ENCODE measurements around the gene MRPL43.

MRPL43 gene

DNA sequence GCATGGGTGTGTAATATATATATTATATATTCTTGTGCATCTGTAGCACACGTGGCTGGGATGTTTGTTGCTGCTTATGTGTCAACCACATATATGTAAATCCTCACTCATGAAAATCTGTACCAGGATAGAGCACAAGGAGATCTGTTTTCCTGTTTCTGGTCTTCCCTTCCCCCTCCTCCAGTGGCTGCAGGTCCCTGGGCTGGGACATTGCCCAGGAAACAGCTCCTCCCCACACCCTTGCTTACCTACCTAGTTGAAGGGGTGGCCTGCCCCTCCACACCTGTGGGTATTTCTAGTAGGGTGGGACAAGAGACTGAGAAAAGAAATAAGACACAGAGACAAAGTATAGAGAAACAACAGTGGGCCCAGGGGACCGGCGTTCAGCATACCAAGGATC lies 46.0 kb upstream of the MRPL43 start:
- Histone ChIP-seq H3K36me3 (ENCODE audit: insufficient read depth) (no peaks in the 10 kb centered on the region), H3K4me1 (ENCODE audit: low read depth, poor library complexity, severe bottlenecking) (no peaks in the 10 kb centered on the region), H3K27me3 (ENCODE audit: insufficient read depth, low read depth) (peaks cover 12% of the 10 kb centered on the region; the same call in 1 of the 2 replicates), H4K20me1 (ENCODE audit: insufficient read depth) (no peaks in the 10 kb centered on the region), H3K27ac (no peak overlapping the region), H3K79me2 (ENCODE audit: insufficient read depth, low read depth) (no peaks in the 10 kb centered on the region), H3K4me3 (IDR thresholded peaks at IDR 0.05; ENCODE audit: insufficient read depth, low read depth, low read length) (no peak overlapping the region), H3K4me2 (no peak overlapping the region), H2AFZ (ENCODE audit: low read depth) (no peak overlapping the region), H3K9ac (no peak overlapping the region)
- TF ChIP-seq, protein P1, sequence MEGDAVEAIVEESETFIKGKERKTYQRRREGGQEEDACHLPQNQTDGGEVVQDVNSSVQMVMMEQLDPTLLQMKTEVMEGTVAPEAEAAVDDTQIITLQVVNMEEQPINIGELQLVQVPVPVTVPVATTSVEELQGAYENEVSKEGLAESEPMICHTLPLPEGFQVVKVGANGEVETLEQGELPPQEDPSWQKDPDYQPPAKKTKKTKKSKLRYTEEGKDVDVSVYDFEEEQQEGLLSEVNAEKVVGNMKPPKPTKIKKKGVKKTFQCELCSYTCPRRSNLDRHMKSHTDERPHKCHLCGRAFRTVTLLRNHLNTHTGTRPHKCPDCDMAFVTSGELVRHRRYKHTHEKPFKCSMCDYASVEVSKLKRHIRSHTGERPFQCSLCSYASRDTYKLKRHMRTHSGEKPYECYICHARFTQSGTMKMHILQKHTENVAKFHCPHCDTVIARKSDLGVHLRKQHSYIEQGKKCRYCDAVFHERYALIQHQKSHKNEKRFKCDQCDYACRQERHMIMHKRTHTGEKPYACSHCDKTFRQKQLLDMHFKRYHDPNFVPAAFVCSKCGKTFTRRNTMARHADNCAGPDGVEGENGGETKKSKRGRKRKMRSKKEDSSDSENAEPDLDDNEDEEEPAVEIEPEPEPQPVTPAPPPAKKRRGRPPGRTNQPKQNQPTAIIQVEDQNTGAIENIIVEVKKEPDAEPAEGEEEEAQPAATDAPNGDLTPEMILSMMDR (conservative IDR thresholded peaks at IDR 0.05; ENCODE audit: low read depth, low read length): no peak

DNA sequence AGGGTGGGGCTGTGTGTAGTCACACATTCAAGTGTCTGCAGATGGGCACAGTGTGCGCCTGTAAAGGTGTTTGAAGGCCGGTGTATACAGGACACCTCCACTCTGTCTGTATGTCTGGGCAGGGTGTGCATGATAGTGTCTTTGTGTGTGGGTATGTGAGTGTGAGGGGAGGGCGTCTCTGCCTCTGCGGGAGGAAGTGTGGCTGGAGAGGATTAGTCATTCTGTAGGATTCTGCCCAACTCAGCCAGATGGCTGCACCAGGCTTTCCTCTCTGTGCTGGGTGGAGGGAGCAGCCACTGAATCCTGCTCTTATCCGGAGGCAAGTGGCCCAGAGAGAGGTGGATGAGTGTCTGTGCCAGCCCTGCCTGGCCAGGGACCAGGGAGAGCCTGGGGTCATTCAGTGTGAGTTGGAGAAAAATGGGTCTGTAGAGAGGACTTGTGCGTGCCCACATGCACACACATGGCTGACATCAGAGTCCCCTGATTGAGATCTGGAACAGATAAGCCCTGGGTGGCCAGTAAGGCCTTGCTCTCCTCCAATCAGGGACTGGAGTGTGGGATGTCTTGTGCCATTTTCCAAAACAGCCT lies 45.4 kb upstream of the MRPL43 start:
- H3K36me3 ChIP-seq (ENCODE audit: insufficient read depth): no peaks in the 10 kb centered on the region
- H3K79me2 ChIP-seq (ENCODE audit: insufficient read depth, low read depth): no peaks in the 10 kb centered on the region
- no peak overlapping the region for H3K9ac ChIP-seq
- no peak overlapping the region for H3K4me2 ChIP-seq
- H4K20me1 ChIP-seq (ENCODE audit: insufficient read depth): no peaks in the 10 kb centered on the region
- H3K27me3 ChIP-seq (ENCODE audit: insufficient read depth, low read depth): peaks cover 16% of the 10 kb centered on the region; the same call in 1 of the 2 replicates
- H3K4me1 ChIP-seq (ENCODE audit: low read depth, poor library complexity, severe bottlenecking): no peaks in the 10 kb centered on the region
- TF ChIP-seq, protein P1 (conservative IDR thresholded peaks at IDR 0.05; ENCODE audit: low read depth, low read length): no peak
- no peak overlapping the region for H3K27ac ChIP-seq
- H2AFZ ChIP-seq (ENCODE audit: low read depth): no peak overlapping the region
- H3K4me3 ChIP-seq (IDR thresholded peaks at IDR 0.05; ENCODE audit: insufficient read depth, low read depth, low read length): no peak overlapping the region

DNA sequence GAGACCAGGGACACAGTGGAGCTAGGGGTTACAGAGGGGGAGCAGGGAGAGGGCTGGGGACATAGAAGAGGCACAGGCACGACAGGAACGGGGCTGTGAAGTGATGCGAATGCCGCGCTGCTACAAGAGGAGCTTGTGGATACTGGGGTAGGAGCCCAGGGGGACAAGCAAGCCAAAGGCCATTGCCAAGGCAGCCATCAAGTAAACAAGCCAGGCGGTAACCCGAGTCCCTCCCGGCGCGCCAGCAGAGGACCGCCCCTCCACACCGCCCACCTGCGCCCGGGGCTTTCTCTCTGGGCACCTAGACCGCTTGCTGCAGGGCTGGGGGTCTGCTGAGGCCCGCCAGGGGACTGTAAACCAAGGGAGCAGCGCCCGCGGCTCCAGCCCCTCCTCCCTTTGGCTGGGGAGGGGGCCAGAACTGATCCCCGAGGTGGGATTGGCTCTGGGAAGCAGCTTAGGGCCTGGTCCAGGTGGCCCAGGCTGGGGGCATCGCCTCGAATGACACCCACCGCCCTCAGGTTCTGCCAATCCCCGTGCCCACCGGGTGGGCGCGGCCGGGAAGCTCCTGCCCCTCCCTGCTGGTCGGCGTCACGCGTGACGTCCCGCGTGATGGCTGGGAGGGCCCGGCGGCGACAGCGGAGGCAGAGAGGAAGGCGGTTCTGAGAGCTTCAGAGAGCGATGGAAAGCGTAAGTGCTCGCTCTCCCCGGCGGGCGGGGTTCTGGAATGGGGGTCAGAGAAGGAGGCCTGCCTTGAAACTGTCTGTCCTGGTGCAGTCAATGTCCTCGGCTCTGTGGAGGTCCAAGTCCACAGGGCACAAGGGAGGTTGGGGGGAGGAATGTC lies 44.7 kb upstream of the MRPL43 start:
- H3K4me2 ChIP-seq: peak overlapping the region; percentile 95
- TF ChIP-seq, protein P1 (conservative IDR thresholded peaks at IDR 0.05; ENCODE audit: low read depth, low read length): no peak
- no peak overlapping the region for H3K27ac ChIP-seq
- peaks cover 22% of the 10 kb centered on the region; the same call in 1 of the 2 replicates for H3K27me3 ChIP-seq (ENCODE audit: insufficient read depth, low read depth)
- no peak overlapping the region for H3K4me3 ChIP-seq (IDR thresholded peaks at IDR 0.05; ENCODE audit: insufficient read depth, low read depth, low read length)
- no peaks in the 10 kb centered on the region for H4K20me1 ChIP-seq (ENCODE audit: insufficient read depth)
- no peaks in the 10 kb centered on the region for H3K79me2 ChIP-seq (ENCODE audit: insufficient read depth, low read depth)
- peak overlapping the region; percentile 92; the same call in 1 of the 2 replicates for H2AFZ ChIP-seq (ENCODE audit: low read depth)
- H3K4me1 ChIP-seq (ENCODE audit: low read depth, poor library complexity, severe bottlenecking): no peaks in the 10 kb centered on the region
- no peaks in the 10 kb centered on the region for H3K36me3 ChIP-seq (ENCODE audit: insufficient read depth)
- H3K9ac ChIP-seq: no peak overlapping the region

DNA sequence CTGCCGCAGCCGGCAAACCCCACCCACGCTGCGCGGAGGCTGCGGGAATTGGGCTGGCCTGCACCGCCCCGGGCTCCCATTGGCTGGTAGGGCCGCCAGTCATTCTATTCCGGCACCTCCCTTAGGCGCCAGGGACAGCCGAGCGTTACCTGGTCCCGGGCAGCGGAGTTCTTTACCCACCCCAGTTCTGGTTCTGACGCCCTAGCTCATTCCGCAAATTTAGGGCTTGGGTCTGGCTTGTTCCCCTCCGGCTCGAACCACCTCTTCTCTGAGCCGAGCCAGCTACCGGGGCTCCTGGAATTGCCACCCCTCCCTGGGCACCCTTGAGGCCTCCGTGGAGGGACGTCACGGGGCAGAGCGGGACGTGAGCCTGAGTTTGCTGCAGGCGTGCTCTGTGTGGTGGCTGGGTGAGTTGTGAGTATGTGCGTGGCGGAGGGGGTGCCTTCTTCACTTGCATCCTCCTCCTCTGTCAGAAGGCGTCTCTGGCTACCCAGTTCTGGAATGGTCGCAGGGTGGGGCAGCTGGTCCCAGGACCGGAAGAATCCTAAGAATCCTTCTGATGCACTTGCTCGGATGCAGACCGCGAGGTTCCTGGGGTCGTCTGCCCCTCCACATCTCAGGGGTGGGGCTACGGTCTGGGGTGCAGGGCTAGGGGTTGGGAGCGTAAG lies 44.0 kb upstream of the MRPL43 start, which contains the start of the genes PDZD7 and SFXN3:
Gene PDZD7 (minus strand): TSS at position 2 of the 668 bp plus-strand sequence. CDS start 910 bp downstream, outside the sequence.
Gene SFXN3 (plus strand): TSS at position 107 of the 668 bp plus-strand sequence. CDS start 3,461 bp downstream, outside the sequence.
- peak within 1 kb of the TSS; percentile 92 for H2AFZ ChIP-seq (ENCODE audit: low read depth)
- TF ChIP-seq, protein P1 (conservative IDR thresholded peaks at IDR 0.05; ENCODE audit: low read depth, low read length): no peak
- H3K27me3 ChIP-seq (ENCODE audit: insufficient read depth, low read depth): peaks cover 22% of the 10 kb centered on the region; the same call in 1 of the 2 replicates
- peak within 1 kb of the TSS; percentile 95 for H3K4me2 ChIP-seq
- no peak within 1 kb of the TSS for H3K27ac ChIP-seq
- H4K20me1 ChIP-seq (ENCODE audit: insufficient read depth): no peaks in the 10 kb centered on the region
- no peaks in the 10 kb centered on the region for H3K79me2 ChIP-seq (ENCODE audit: insufficient read depth, low read depth)
- no peaks in the 10 kb centered on the region for H3K4me1 ChIP-seq (ENCODE audit: low read depth, poor library complexity, severe bottlenecking)
- H3K9ac ChIP-seq: no peak within 1 kb of the TSS; the same call in 1 of the 2 replicates
- no peak within 1 kb of the TSS for H3K4me3 ChIP-seq (IDR thresholded peaks at IDR 0.05; ENCODE audit: insufficient read depth, low read depth, low read length)
- no peaks in the 10 kb centered on the region for H3K36me3 ChIP-seq (ENCODE audit: insufficient read depth)

All from KMS-11 (cell line).